Prostate gland (tissue), 2 donors: ENCODE measurements around the gene TMEM179B. TPM values are rescaled to one million over a fixed set of nuclear protein-coding genes. Genes with fewer than 3 reads are reported as not detected.
"Not testable (repeated sequence)": the region's sequence is repeated elsewhere in the genome, so short reads cannot be mapped to it uniquely, and the experiment has no call there.

Experiments
- DNase-seq: peaks from one replicate; pipeline ENCODE4 v3.0.0-alpha.2; 2019; ENCODE audit warnings: low spot score
- H3K27ac ChIP-seq, 2 donors: fragments of 200-600 bp; sonication (generic); 2 replicates each; pipeline ENCODE4 v1.5.1; 2017 to 2019
- H3K27me3 ChIP-seq: fragments of 200-600 bp; sonication (generic); replicated peaks from 2 replicates; pipeline ENCODE4 v1.5.1; 2019; ENCODE audit not compliant: insufficient read depth
- H3K36me3 ChIP-seq, 2 donors: fragments of 200-600 bp; sonication (generic); 1 replicate in 1 of 2; 2 replicates in 1 of 2; pipeline versions ENCODE4 v1.5.1 to v1.8.1; 2017 to 2019
- H3K4me1 ChIP-seq: fragments of 200-600 bp; sonication (generic); replicated peaks from 2 replicates; pipeline ENCODE4 v1.5.1; 2019
- H3K4me3 ChIP-seq, 2 donors: fragments of 200-600 bp; sonication (generic); 2 replicates each; pipeline ENCODE4 v1.5.1; 2017 to 2019
- H3K9me3 ChIP-seq: fragments of 200-600 bp; sonication (generic); 2 replicates; pipeline ENCODE4 v1.5.1; 2017
- POLR2A ChIP-seq: fragments of 450-650 bp; IDR thresholded peaks from one replicate; pipeline ENCODE4 v1.6.1; 2016; ENCODE audit warnings: antibody characterized with exemption, mild to moderate bottlenecking
- POLR2AphosphoS5 ChIP-seq: sonication (generic); formaldehyde crosslinking; IDR thresholded peaks from one replicate; pipeline ENCODE4 v1.6.1; 2017; ENCODE audit warnings: antibody characterized with exemption
- WGBS: methylation state at CpG from one replicate; pipeline ENCODE4 v1.1.5; 2018; 5-methylcytosine and 5-hydroxymethylcytosine counted together
- intact Hi-C: fragments of 100-400 bp; cut with DNase I; formaldehyde crosslinking; loops from one replicate; pipeline ENCODE4 v1.14.2; 2022
- total RNA-seq, 2 donors: library from RNA; depleted of rRNA; stranded (reverse); fragments of >200 nt; gene quantifications; one replicate each; pipeline ENCODE4 v1.1.0, GENCODE V29; 2016
- TF ChIP-seq, protein P1 (sequence below), 4 experiments: fragments of 200-600 bp in 2 of 4; fragments of 450-650 bp in 2 of 4; sonication (generic) in 2 of 4; IDR thresholded peaks; 1 replicate in 3 of 4; 2 replicates in 1 of 4; pipeline ENCODE4 v1.5.1; 2016 to 2019; ENCODE audit warnings: antibody characterized with exemption in 4 of 4, mild to moderate bottlenecking in 2 of 4, moderate library complexity in 2 of 4

The TMEM179B gene
- total RNA-seq, 2 donors from 2014 or later = 139 to 200 TPM

- no peak for TF ChIP-seq POLR2AphosphoS5
- no peak for TF ChIP-seq POLR2A
- TF ChIP-seq, protein P1, sequence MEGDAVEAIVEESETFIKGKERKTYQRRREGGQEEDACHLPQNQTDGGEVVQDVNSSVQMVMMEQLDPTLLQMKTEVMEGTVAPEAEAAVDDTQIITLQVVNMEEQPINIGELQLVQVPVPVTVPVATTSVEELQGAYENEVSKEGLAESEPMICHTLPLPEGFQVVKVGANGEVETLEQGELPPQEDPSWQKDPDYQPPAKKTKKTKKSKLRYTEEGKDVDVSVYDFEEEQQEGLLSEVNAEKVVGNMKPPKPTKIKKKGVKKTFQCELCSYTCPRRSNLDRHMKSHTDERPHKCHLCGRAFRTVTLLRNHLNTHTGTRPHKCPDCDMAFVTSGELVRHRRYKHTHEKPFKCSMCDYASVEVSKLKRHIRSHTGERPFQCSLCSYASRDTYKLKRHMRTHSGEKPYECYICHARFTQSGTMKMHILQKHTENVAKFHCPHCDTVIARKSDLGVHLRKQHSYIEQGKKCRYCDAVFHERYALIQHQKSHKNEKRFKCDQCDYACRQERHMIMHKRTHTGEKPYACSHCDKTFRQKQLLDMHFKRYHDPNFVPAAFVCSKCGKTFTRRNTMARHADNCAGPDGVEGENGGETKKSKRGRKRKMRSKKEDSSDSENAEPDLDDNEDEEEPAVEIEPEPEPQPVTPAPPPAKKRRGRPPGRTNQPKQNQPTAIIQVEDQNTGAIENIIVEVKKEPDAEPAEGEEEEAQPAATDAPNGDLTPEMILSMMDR (IDR thresholded peaks at IDR 0.05) = no peak
- intact Hi-C loops = no loop called here
- no peak for DNase-seq
- Histone ChIP-seq H3K27ac (peak overlapping the region; percentile 91), H3K27me3 (no peaks in the 10 kb centered on the region), H3K36me3 (no peaks in the 10 kb centered on the region), H3K4me1 (no peaks in the 10 kb centered on the region), H3K4me3 (peak overlapping the region; percentile 62 to 66), H3K9me3 (no peaks in the 10 kb centered on the region)
- 83% methylated on average over 15 of the region's 15 CpGs for WGBS
These were observed 34.0 kb upstream of the TMEM179B start for GRCh38 chr11:62752994-62753735.

- Histone ChIP-seq H3K36me3 (no peaks in the 10 kb centered on the region), H3K27me3 (no peaks in the 10 kb centered on the region), H3K9me3 (no peaks in the 10 kb centered on the region), H3K4me1 (no peaks in the 10 kb centered on the region), H3K27ac (peak within 1 kb of the TSS; percentile 91), H3K4me3 (peak within 1 kb of the TSS; percentile 62 to 66)
- intact Hi-C loops = no loop called here
- DNase-seq = peak; percentile 99
- WGBS = under 1% methylated on average over 47 of the region's 47 CpGs
- peak; percentile 94 for TF ChIP-seq POLR2AphosphoS5
- TF ChIP-seq, protein P1 (IDR thresholded peaks at IDR 0.05) = peak in 2 of 4 experiments; percentile 20 to 42
- peak; percentile 63 for TF ChIP-seq POLR2A
These were observed 33.2 kb upstream of the TMEM179B start, which contains the start of gene ZBTB3 for GRCh38 chr11:62753736-62754603. Gene ZBTB3, minus strand, starts transcription at chr11:62754160. Its CDS starts 496 bp downstream, at chr11:62753664.

DNA sequence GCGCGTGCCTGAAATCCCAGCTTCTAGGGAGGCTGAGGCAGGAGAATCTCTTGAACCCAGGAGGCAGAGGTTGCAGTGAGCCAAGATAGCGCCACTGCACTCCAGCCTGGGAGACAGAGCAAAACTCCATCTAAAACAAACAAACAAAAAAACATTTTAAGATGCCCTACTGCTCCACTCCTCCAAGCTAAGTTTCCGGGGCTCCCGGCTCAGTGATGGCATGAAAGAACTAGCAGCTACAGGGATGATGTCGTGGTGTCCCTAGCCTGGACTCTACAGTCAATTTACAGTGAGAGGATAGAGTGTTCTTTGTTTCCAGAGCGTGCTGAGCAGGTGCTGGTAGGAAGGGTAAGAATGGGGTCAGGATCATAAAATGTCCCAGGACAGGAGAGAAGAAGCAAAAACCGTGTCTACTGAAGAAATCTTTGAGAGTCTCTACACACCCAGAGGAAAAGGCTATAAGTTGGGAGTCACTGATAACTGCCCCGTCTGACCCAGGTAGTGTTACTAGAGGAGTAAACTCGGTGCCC lies 32.1 kb upstream of the TMEM179B start:
- TF ChIP-seq POLR2A = no peak
- Histone ChIP-seq H3K9me3 (no peaks in the 10 kb centered on the region), H3K4me1 (no peaks in the 10 kb centered on the region), H3K27ac (no peak overlapping the region), H3K27me3 (no peaks in the 10 kb centered on the region), H3K4me3 (no peak overlapping the region), H3K36me3 (no peaks in the 10 kb centered on the region)
- intact Hi-C loops = no loop called here
- 65% methylated on average over 10 of the region's 10 CpGs for WGBS
- DNase-seq = no peak

- intact Hi-C loops = no loop called here
- Histone ChIP-seq H3K4me1 (peaks cover 8% of the 10 kb centered on the region), H3K27ac (no peak overlapping the region), H3K27me3 (no peaks in the 10 kb centered on the region), H3K4me3 (no peak overlapping the region), H3K9me3 (no peaks in the 10 kb centered on the region), H3K36me3 (no peaks in the 10 kb centered on the region)
- WGBS = 61% methylated on average over 9 of the region's 9 CpGs
- DNase-seq = no peak
- no peak for TF ChIP-seq POLR2A
- TF ChIP-seq, protein P1 (IDR thresholded peaks at IDR 0.05) = no peak
- TF ChIP-seq POLR2AphosphoS5 = no peak
These were observed 29.1 kb upstream of the TMEM179B start for GRCh38 chr11:62757846-62758788.

GRCh38 chr11:62760867-62761227 lies 26.4 kb upstream of the TMEM179B start:
- peaks cover 12% of the 10 kb centered on the region for H3K4me1 ChIP-seq
- H3K27me3 ChIP-seq, H3K36me3 ChIP-seq, H3K9me3 ChIP-seq, DNase-seq: not testable (repeated sequence)
- peak overlapping the region; percentile 50 to 71 for H3K4me3 ChIP-seq
- peak overlapping the region; percentile 75 for H3K27ac ChIP-seq
- intact Hi-C loops = loop anchor here (5.0 kb wide), 1 partner anchor 34 kb away; the partner anchor contains the start of genes HNRNPUL2 and TTC9C
- 41% methylated on average over 9 of the region's 9 CpGs for WGBS
